GM23338 (cell line): ENCODE results near the gene UBE2E2.

Source experiments
- CREB1 ChIP-seq: fragments of 250-450 bp; sonication (Bioruptor Pico); IDR thresholded peaks from 2 replicates; pipeline ENCODE4 v1.5.0; 2020; ENCODE audit warnings: low read depth, mild to moderate bottlenecking, moderate library complexity
- EZH2 ChIP-seq: fragments of 200-600 bp; sonication (generic); IDR thresholded peaks from one replicate; pipeline ENCODE4 v1.8.0; 2017; ENCODE audit warnings: antibody characterized with exemption, mild to moderate bottlenecking, low read depth; ENCODE audit not compliant: unreplicated experiment
- EZH2phosphoT487 ChIP-seq: fragments of 200-600 bp; sonication (generic); IDR thresholded peaks from one replicate; pipeline ENCODE4 v1.8.1; 2018; ENCODE audit warnings: antibody characterized with exemption; ENCODE audit not compliant: unreplicated experiment
- JUNB ChIP-seq: IDR thresholded peaks from one replicate; pipeline ENCODE4 v1.6.1; 2016; ENCODE audit warnings: antibody characterized with exemption; ENCODE audit not compliant: unreplicated experiment
- NANOG ChIP-seq: IDR thresholded peaks from 2 replicates; pipeline ENCODE4 v1.6.1; 2016; ENCODE audit warnings: antibody characterized with exemption, borderline replicate concordance
- POLR2AphosphoS5 ChIP-seq: IDR thresholded peaks from 2 replicates; pipeline ENCODE4 v1.6.1; 2016; ENCODE audit warnings: antibody characterized with exemption, low read depth
- ZNF114 ChIP-seq: fragments of 250-450 bp; sonication (Bioruptor Pico); IDR thresholded peaks from 2 replicates; pipeline ENCODE4 v1.5.0; 2020; ENCODE audit warnings: mild to moderate bottlenecking, moderate library complexity
- TF ChIP-seq, protein P1 (sequence below), 2 experiments: fragments of 200-600 bp in 1 of 2; sonication (generic) in 1 of 2; conservative IDR thresholded peaks; 2 replicates each; pipeline versions ENCODE4 v1.5.1 to v1.6.1; 2016 to 2017; ENCODE audit warnings: antibody characterized with exemption in 2 of 2, low read depth in 2 of 2, mild to moderate bottlenecking in 2 of 2, moderate library complexity in 1 of 2
- TF ChIP-seq, protein P2 (sequence below): fragments of 250-450 bp; sonication (Bioruptor Pico); IDR thresholded peaks from 2 replicates; pipeline ENCODE4 v1.5.0; 2020; ENCODE audit warnings: mild to moderate bottlenecking, moderate library complexity
- TF ChIP-seq, protein P3 (sequence below): IDR thresholded peaks from one replicate; pipeline ENCODE4 v1.6.1; 2018; ENCODE audit warnings: antibody characterized with exemption; ENCODE audit not compliant: unreplicated experiment
- TF ChIP-seq, protein P4 (sequence below): IDR thresholded peaks from 2 replicates; pipeline ENCODE4 v1.6.1; 2016; ENCODE audit warnings: antibody characterized with exemption

DNA sequence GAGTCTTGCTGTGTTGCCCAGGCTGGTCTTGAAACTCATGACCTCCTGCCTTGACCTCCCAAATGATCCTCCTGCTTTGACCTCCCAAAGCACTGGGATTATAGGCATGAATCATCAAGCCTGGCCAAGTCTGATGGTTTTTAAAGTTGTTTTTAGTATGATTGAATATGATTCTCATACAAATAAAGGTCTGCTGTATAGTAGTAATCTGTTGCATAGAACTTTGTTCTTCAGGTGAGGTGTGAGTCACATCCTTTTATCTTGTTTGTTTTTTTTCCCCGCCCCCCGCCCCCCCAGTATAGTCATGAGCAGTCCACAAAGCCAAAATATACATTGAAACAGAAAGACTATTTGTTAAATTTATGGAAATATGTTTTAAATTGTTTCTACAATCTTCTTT lies 39.0 kb downstream of the UBE2E2 start:
- TF ChIP-seq, protein P1, sequence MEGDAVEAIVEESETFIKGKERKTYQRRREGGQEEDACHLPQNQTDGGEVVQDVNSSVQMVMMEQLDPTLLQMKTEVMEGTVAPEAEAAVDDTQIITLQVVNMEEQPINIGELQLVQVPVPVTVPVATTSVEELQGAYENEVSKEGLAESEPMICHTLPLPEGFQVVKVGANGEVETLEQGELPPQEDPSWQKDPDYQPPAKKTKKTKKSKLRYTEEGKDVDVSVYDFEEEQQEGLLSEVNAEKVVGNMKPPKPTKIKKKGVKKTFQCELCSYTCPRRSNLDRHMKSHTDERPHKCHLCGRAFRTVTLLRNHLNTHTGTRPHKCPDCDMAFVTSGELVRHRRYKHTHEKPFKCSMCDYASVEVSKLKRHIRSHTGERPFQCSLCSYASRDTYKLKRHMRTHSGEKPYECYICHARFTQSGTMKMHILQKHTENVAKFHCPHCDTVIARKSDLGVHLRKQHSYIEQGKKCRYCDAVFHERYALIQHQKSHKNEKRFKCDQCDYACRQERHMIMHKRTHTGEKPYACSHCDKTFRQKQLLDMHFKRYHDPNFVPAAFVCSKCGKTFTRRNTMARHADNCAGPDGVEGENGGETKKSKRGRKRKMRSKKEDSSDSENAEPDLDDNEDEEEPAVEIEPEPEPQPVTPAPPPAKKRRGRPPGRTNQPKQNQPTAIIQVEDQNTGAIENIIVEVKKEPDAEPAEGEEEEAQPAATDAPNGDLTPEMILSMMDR (conservative IDR thresholded peaks at IDR 0.05; ENCODE audit: low read depth in 2 of 2) = no peak
- TF ChIP-seq, protein P2, sequence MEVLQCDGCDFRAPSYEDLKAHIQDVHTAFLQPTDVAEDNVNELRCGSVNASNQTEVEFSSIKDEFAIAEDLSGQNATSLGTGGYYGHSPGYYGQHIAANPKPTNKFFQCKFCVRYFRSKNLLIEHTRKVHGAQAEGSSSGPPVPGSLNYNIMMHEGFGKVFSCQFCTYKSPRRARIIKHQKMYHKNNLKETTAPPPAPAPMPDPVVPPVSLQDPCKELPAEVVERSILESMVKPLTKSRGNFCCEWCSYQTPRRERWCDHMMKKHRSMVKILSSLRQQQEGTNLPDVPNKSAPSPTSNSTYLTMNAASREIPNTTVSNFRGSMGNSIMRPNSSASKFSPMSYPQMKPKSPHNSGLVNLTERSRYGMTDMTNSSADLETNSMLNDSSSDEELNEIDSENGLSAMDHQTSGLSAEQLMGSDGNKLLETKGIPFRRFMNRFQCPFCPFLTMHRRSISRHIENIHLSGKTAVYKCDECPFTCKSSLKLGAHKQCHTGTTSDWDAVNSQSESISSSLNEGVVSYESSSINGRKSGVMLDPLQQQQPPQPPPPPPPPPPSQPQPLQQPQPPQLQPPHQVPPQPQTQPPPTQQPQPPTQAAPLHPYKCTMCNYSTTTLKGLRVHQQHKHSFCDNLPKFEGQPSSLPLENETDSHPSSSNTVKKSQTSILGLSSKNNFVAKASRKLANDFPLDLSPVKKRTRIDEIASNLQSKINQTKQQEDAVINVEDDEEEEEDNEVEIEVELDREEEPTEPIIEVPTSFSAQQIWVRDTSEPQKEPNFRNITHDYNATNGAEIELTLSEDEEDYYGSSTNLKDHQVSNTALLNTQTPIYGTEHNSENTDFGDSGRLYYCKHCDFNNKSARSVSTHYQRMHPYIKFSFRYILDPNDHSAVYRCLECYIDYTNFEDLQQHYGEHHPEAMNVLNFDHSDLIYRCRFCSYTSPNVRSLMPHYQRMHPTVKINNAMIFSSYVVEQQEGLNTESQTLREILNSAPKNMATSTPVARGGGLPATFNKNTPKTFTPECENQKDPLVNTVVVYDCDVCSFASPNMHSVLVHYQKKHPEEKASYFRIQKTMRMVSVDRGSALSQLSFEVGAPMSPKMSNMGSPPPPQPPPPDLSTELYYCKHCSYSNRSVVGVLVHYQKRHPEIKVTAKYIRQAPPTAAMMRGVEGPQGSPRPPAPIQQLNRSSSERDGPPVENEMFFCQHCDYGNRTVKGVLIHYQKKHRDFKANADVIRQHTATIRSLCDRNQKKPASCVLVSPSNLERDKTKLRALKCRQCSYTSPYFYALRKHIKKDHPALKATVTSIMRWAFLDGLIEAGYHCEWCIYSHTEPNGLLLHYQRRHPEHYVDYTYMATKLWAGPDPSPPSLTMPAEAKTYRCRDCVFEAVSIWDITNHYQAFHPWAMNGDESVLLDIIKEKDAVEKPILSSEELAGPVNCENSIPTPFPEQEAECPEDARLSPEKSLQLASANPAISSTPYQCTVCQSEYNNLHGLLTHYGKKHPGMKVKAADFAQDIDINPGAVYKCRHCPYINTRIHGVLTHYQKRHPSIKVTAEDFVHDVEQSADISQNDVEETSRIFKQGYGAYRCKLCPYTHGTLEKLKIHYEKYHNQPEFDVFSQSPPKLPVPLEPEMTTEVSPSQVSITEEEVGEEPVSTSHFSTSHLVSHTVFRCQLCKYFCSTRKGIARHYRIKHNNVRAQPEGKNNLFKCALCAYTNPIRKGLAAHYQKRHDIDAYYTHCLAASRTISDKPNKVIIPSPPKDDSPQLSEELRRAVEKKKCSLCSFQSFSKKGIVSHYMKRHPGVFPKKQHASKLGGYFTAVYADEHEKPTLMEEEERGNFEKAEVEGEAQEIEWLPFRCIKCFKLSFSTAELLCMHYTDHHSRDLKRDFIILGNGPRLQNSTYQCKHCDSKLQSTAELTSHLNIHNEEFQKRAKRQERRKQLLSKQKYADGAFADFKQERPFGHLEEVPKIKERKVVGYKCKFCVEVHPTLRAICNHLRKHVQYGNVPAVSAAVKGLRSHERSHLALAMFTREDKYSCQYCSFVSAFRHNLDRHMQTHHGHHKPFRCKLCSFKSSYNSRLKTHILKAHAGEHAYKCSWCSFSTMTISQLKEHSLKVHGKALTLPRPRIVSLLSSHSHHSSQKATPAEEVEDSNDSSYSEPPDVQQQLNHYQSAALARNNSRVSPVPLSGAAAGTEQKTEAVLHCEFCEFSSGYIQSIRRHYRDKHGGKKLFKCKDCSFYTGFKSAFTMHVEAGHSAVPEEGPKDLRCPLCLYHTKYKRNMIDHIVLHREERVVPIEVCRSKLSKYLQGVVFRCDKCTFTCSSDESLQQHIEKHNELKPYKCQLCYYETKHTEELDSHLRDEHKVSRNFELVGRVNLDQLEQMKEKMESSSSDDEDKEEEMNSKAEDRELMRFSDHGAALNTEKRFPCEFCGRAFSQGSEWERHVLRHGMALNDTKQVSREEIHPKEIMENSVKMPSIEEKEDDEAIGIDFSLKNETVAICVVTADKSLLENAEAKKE (CRISPR knock-in tag) = no peak
- no peak for TF ChIP-seq EZH2phosphoT487
- TF ChIP-seq ZNF114 (CRISPR knock-in tag) = no peak
- TF ChIP-seq POLR2AphosphoS5 = no peak
- TF ChIP-seq, protein P3, sequence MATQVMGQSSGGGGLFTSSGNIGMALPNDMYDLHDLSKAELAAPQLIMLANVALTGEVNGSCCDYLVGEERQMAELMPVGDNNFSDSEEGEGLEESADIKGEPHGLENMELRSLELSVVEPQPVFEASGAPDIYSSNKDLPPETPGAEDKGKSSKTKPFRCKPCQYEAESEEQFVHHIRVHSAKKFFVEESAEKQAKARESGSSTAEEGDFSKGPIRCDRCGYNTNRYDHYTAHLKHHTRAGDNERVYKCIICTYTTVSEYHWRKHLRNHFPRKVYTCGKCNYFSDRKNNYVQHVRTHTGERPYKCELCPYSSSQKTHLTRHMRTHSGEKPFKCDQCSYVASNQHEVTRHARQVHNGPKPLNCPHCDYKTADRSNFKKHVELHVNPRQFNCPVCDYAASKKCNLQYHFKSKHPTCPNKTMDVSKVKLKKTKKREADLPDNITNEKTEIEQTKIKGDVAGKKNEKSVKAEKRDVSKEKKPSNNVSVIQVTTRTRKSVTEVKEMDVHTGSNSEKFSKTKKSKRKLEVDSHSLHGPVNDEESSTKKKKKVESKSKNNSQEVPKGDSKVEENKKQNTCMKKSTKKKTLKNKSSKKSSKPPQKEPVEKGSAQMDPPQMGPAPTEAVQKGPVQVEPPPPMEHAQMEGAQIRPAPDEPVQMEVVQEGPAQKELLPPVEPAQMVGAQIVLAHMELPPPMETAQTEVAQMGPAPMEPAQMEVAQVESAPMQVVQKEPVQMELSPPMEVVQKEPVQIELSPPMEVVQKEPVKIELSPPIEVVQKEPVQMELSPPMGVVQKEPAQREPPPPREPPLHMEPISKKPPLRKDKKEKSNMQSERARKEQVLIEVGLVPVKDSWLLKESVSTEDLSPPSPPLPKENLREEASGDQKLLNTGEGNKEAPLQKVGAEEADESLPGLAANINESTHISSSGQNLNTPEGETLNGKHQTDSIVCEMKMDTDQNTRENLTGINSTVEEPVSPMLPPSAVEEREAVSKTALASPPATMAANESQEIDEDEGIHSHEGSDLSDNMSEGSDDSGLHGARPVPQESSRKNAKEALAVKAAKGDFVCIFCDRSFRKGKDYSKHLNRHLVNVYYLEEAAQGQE = no peak
- no peak for TF ChIP-seq CREB1 (CRISPR knock-in tag)
- no peak for TF ChIP-seq EZH2
- TF ChIP-seq NANOG = no peak
- TF ChIP-seq, protein P4, sequence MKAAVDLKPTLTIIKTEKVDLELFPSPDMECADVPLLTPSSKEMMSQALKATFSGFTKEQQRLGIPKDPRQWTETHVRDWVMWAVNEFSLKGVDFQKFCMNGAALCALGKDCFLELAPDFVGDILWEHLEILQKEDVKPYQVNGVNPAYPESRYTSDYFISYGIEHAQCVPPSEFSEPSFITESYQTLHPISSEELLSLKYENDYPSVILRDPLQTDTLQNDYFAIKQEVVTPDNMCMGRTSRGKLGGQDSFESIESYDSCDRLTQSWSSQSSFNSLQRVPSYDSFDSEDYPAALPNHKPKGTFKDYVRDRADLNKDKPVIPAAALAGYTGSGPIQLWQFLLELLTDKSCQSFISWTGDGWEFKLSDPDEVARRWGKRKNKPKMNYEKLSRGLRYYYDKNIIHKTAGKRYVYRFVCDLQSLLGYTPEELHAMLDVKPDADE = no peak
- no peak for TF ChIP-seq JUNB
